Neuronal stem cell (in vitro differentiated cells): ENCODE data around the gene GFOD2.

Experiments
- DNase-seq: peaks from one replicate; pipeline ENCODE4 v3.0.0-alpha.2; 2013; ENCODE audit warnings: low spot score
- H2AFZ ChIP-seq: one replicate; pipeline ENCODE4 v1.6.1; 2013; ENCODE audit warnings: mild to moderate bottlenecking, low read length, inconsistent platforms
- H2AK5ac ChIP-seq: 2 replicates; pipeline ENCODE4 v1.6.1; 2013; ENCODE audit warnings: low read depth, mild to moderate bottlenecking, inconsistent platforms, low read length, moderate library complexity, mixed read lengths
- H2BK120ac ChIP-seq: 2 replicates; pipeline ENCODE4 v1.6.1; 2013; ENCODE audit warnings: low read depth, mild to moderate bottlenecking, inconsistent platforms, low read length, moderate library complexity, mixed read lengths
- H2BK12ac ChIP-seq: one replicate; pipeline ENCODE4 v1.6.1; 2013; ENCODE audit warnings: low read length, inconsistent platforms
- H2BK15ac ChIP-seq: 2 replicates; pipeline ENCODE4 v1.6.1; 2013; ENCODE audit warnings: mild to moderate bottlenecking, low read length, inconsistent platforms, mixed read lengths
- H2BK5ac ChIP-seq: one replicate; pipeline ENCODE4 v1.6.1; 2013; ENCODE audit warnings: inconsistent platforms, mild to moderate bottlenecking, low read length, moderate library complexity
- H3K14ac ChIP-seq: one replicate; pipeline ENCODE4 v1.6.1; 2013; ENCODE audit warnings: low read length, inconsistent platforms
- H3K18ac ChIP-seq: 2 replicates; pipeline ENCODE4 v1.6.1; 2013; ENCODE audit warnings: low read length, inconsistent platforms
- H3K23ac ChIP-seq: 2 replicates; pipeline ENCODE4 v1.6.1; 2013; ENCODE audit warnings: low read depth, mild to moderate bottlenecking, mixed read lengths, low read length, inconsistent platforms; ENCODE audit not compliant: poor library complexity
- H3K27ac ChIP-seq: replicated peaks from 3 replicates; pipeline ENCODE4 v1.5.1; 2013; ENCODE audit warnings: low read length, inconsistent platforms
- H3K27me3 ChIP-seq, 3 experiments: 2 replicates each; pipeline ENCODE4 v1.6.1; 2013; ENCODE audit warnings: low read length in 3 of 3, mild to moderate bottlenecking in 2 of 3, inconsistent platforms in 1 of 3, low read depth in 1 of 3, mixed read lengths in 1 of 3, moderate library complexity in 1 of 3; ENCODE audit not compliant: control insufficient read depth in 3 of 3, insufficient read depth in 3 of 3
- H3K36me3 ChIP-seq, 2 donors: replicated peaks in 1 of 2; 2 replicates each; pipeline ENCODE4 v1.6.1; 2013; ENCODE audit warnings: low read length in 2 of 2; ENCODE audit not compliant: control insufficient read depth in 2 of 2, insufficient read depth in 2 of 2
- H3K4ac ChIP-seq: 2 replicates; pipeline ENCODE4 v1.6.1; 2013; ENCODE audit warnings: inconsistent platforms, mild to moderate bottlenecking, low read length, moderate library complexity
- H3K4me1 ChIP-seq, 2 donors: 1 replicate in 1 of 2; 2 replicates in 1 of 2; pipeline ENCODE4 v1.6.1; 2013; ENCODE audit warnings: low read length in 2 of 2, low read depth in 1 of 2; ENCODE audit not compliant: control insufficient read depth in 2 of 2, insufficient read depth in 1 of 2
- H3K4me2 ChIP-seq: one replicate; pipeline ENCODE4 v1.6.1; 2013; ENCODE audit warnings: mild to moderate bottlenecking, low read length, inconsistent platforms; ENCODE audit not compliant: insufficient read depth, poor library complexity, severe bottlenecking
- H3K4me3 ChIP-seq, 2 donors: 2 replicates each; pipeline ENCODE4 v1.5.1; 2013; ENCODE audit warnings: low read length in 2 of 2, mild to moderate bottlenecking in 2 of 2, inconsistent platforms in 1 of 2, moderate library complexity in 1 of 2
- H3K79me1 ChIP-seq: one replicate; pipeline ENCODE4 v1.6.1; 2013; ENCODE audit warnings: low read depth, mild to moderate bottlenecking, inconsistent platforms, low read length, moderate library complexity
- H3K9ac ChIP-seq: one replicate; pipeline ENCODE4 v1.6.1; 2013; ENCODE audit warnings: mild to moderate bottlenecking, low read depth, low read length, inconsistent platforms; ENCODE audit not compliant: poor library complexity
- H3K9me3 ChIP-seq, 2 donors: replicated peaks in 1 of 2; 2 replicates each; pipeline versions ENCODE3 to v1.6.1; 2013; ENCODE audit warnings: low read length in 2 of 2, mild to moderate bottlenecking in 2 of 2, inconsistent platforms in 1 of 2, low read depth in 1 of 2, mixed read lengths in 1 of 2, moderate library complexity in 1 of 2; ENCODE audit not compliant: control insufficient read depth in 2 of 2, insufficient read depth in 1 of 2
- H4K8ac ChIP-seq: one replicate; pipeline ENCODE4 v1.6.1; 2013; ENCODE audit warnings: low read depth, mild to moderate bottlenecking, inconsistent platforms, low read length, moderate library complexity
- H4K91ac ChIP-seq: one replicate; pipeline ENCODE4 v1.6.1; 2013; ENCODE audit warnings: low read length, low read depth, mild to moderate bottlenecking, inconsistent platforms; ENCODE audit not compliant: poor library complexity
- WGBS, 2 donors: extraction: QIAGEN DNeasy Blood & Tissue Kit; methylation state at CpG; one replicate each; pipeline ENCODE4 v1.1.7; 2013; ENCODE audit warnings: missing lambda C conversion rate in 2 of 2, mixed read lengths in 1 of 2; ENCODE audit not compliant: insufficient read length in 2 of 2, insufficient replicate concordance in 1 of 2; ENCODE audit errors: extremely low coverage in 2 of 2; 5-methylcytosine and 5-hydroxymethylcytosine counted together

The GFOD2 gene

GRCh38 chr16:67669499-67670101 lies 49.5 kb downstream of the GFOD2 start:
- H3K27ac ChIP-seq: no peak overlapping the region
- peaks cover 2 to 7% of the 10 kb centered on the region in 2 donors for H3K36me3 ChIP-seq
- no peaks in the 10 kb centered on the region for H3K79me1 ChIP-seq
- H3K14ac ChIP-seq: no peak overlapping the region
- no CpG with 5 or more reads among the region's 10 CpGs for WGBS, 2 donors
- peaks cover 9 to 19% of the 10 kb centered on the region in 2 donors for H3K4me1 ChIP-seq
- H4K8ac ChIP-seq: no peak overlapping the region
- H2BK5ac ChIP-seq: no peak overlapping the region
- no peak overlapping the region for H4K91ac ChIP-seq
- no peak overlapping the region for H3K4me3 ChIP-seq
- H2BK12ac ChIP-seq: no peak overlapping the region
- no peak overlapping the region for H2BK15ac ChIP-seq
- no peak overlapping the region for H3K23ac ChIP-seq
- H2AFZ ChIP-seq: no peak overlapping the region
- H2BK120ac ChIP-seq: no peak overlapping the region
- no peaks in the 10 kb centered on the region for H3K27me3 ChIP-seq
- H3K9ac ChIP-seq: no peak overlapping the region
- no peak overlapping the region for H2AK5ac ChIP-seq
- no peak overlapping the region for H3K18ac ChIP-seq
- H3K4ac ChIP-seq: no peak overlapping the region
- no peak overlapping the region for H3K4me2 ChIP-seq
- no peak for DNase-seq
- H3K9me3 ChIP-seq: no peaks in the 10 kb centered on the region

- no CpG with 5 or more reads among the region's 6 CpGs for WGBS, 2 donors
These were observed 50.5 kb downstream of the GFOD2 start for GRCh38 chr16:67668495-67669157.

DNA sequence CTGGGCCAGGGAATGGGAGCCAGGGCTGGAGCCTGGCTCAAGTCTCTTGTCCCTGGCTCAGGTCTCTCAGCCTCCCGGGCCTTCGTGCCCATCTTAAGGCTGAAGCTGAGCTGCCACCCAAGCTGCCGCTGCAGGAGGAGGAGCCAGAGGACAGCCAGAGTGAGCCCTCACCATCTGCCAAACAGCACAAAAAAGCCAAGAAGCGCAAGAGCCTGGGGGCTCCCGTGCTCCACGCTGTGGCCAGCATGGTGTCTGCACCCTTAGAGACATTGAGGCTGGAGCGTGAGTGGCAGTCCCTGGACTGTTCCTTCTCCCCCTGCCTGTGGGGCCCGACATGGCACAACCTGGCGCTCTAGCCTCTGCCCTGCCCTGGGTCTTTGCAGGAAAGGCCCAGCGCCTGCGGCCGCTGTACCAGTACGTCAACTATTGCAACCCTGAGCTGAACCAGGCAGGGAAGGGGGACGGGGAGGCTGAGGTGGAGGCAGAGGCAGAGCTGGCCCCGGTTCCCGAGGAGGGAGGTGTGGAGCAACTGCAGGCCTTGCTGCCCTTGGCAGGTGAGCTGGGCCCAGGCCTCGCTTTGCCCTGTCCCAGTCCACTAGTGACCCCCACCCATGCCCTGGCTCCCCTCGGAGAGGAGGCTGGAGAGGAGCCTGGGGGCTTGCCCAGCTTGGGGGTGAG lies 51.2 kb downstream of the GFOD2 start:
- peak overlapping the region; percentile 45 for H2BK5ac ChIP-seq
- H3K4me2 ChIP-seq: peak overlapping the region; percentile 26
- no peak overlapping the region for H2BK12ac ChIP-seq
- H3K4ac ChIP-seq: no peak overlapping the region
- peak; percentile 72 for DNase-seq
- H2BK120ac ChIP-seq: no peak overlapping the region
- H3K9me3 ChIP-seq: no peaks in the 10 kb centered on the region
- WGBS, 2 donors: no CpG with 5 or more reads among the region's 18 CpGs
- peak overlapping the region; percentile 74 for H3K9ac ChIP-seq
- H3K4me1 ChIP-seq: peaks cover 9 to 19% of the 10 kb centered on the region in 2 donors
- H3K36me3 ChIP-seq: peaks cover 6 to 22% of the 10 kb centered on the region in 2 donors
- no peaks in the 10 kb centered on the region for H3K79me1 ChIP-seq
- H2BK15ac ChIP-seq: no peak overlapping the region
- peak overlapping the region; percentile 45 for H3K18ac ChIP-seq
- no peak overlapping the region for H3K27ac ChIP-seq
- peak overlapping the region; percentile 53 for H2AFZ ChIP-seq
- H4K8ac ChIP-seq: no peak overlapping the region
- no peaks in the 10 kb centered on the region for H3K27me3 ChIP-seq
- peak overlapping the region; percentile 41 for H3K14ac ChIP-seq
- peak overlapping the region in 1 of 2 donors; percentile 51 for H3K4me3 ChIP-seq
- H2AK5ac ChIP-seq: no peak overlapping the region
- H4K91ac ChIP-seq: no peak overlapping the region
- H3K23ac ChIP-seq: peak overlapping the region; percentile 37

More at GRCh38 chr16:67668495-67669157, 50.5 kb downstream of the GFOD2 start:
- H2BK120ac ChIP-seq: no peak overlapping the region
- H3K79me1 ChIP-seq: no peaks in the 10 kb centered on the region
- peak overlapping the region; percentile 37 for H3K23ac ChIP-seq
- peaks cover 2 to 16% of the 10 kb centered on the region in 2 donors for H3K36me3 ChIP-seq
- DNase-seq: no peak
- no peak overlapping the region for H3K27ac ChIP-seq
- H3K9ac ChIP-seq: peak overlapping the region; percentile 74
- H3K18ac ChIP-seq: no peak overlapping the region
- peaks cover 9 to 19% of the 10 kb centered on the region in 2 donors for H3K4me1 ChIP-seq
- no peak overlapping the region for H4K8ac ChIP-seq
- no peak overlapping the region for H3K4me2 ChIP-seq
- no peak overlapping the region for H3K4me3 ChIP-seq
- no peak overlapping the region for H2BK12ac ChIP-seq
- no peak overlapping the region for H4K91ac ChIP-seq
- H3K14ac ChIP-seq: peak overlapping the region; percentile 41
- peak overlapping the region; percentile 45 for H2BK5ac ChIP-seq
- no peaks in the 10 kb centered on the region for H3K9me3 ChIP-seq
- H3K27me3 ChIP-seq: no peaks in the 10 kb centered on the region
- no peak overlapping the region for H2AK5ac ChIP-seq
- no peak overlapping the region for H2AFZ ChIP-seq
- no peak overlapping the region for H3K4ac ChIP-seq
- no peak overlapping the region for H2BK15ac ChIP-seq

GRCh38 chr16:67667453-67667816 lies 51.7 kb downstream of the GFOD2 start:
- Histone ChIP-seq H3K4me2 (peak overlapping the region; percentile 99), H3K27me3 (no peaks in the 10 kb centered on the region), H3K18ac (peak overlapping the region; percentile 59), H4K91ac (no peak overlapping the region), H2BK120ac (no peak overlapping the region), H2BK12ac (no peak overlapping the region), H3K23ac (peak overlapping the region; percentile 90), H3K36me3 (peaks cover 10 to 28% of the 10 kb centered on the region in 2 donors), H3K4me3 (peak overlapping the region in 1 of 2 donors; percentile 51), H3K9me3 (no peaks in the 10 kb centered on the region), H2BK15ac (no peak overlapping the region), H2AK5ac (peak overlapping the region; percentile 96), H3K9ac (peak overlapping the region; percentile 93), H3K14ac (peak overlapping the region; percentile 96), H2BK5ac (peak overlapping the region; percentile 91), H3K4ac (no peak overlapping the region), H3K4me1 (peaks cover 9 to 19% of the 10 kb centered on the region in 2 donors), H4K8ac (no peak overlapping the region), H3K79me1 (no peaks in the 10 kb centered on the region), H2AFZ (peak overlapping the region; percentile 96), H3K27ac (no peak overlapping the region)
- no peak for DNase-seq
- no CpG with 5 or more reads among the region's 10 CpGs for WGBS, 2 donors
